Activated CD4-positive, alpha-beta T cell treated with anti-CD3 and anti-CD28 coated beads, Interleukin-2, amount 10 ng/mL, durations not matched to agents 7 days and 5 days (primary cell): ENCODE data around the gene SDCCAG8. TPM values are rescaled to one million over a fixed set of nuclear protein-coding genes. Genes with fewer than 3 reads are reported as not detected.
"Not testable (repeated sequence)": the region's sequence is repeated elsewhere in the genome, so short reads cannot be mapped to it uniquely, and the experiment has no call there.

ENCODE experiments used
- CTCF ChIA-PET: fragments of 350-600 bp; sonication (Branson Sonifier 250); formaldehyde crosslinking; loops from one replicate; lab custom pipeline; 2021; ENCODE audit warnings: antibody characterized with exemption; lab: Charles Lee
- POLR2A ChIA-PET: fragments of 350-600 bp; sonication (Branson Sonifier 250); formaldehyde crosslinking; loops from one replicate; lab custom pipeline; 2021; ENCODE audit warnings: antibody characterized with exemption; lab: Charles Lee
- DNase-seq: peaks from one replicate; pipeline ENCODE4 v3.0.0-alpha.2; 2020
- H3K27ac Mint-ChIP-seq: one replicate; pipeline ENCODE4 v1.8.0; 2021; ENCODE audit warnings: mild to moderate bottlenecking, moderate library complexity, mixed read lengths
- H3K27me3 Mint-ChIP-seq: one replicate; pipeline ENCODE4 v1.8.0; 2021; ENCODE audit warnings: mixed read lengths
- H3K36me3 Mint-ChIP-seq: one replicate; pipeline ENCODE4 v1.8.0; 2021; ENCODE audit warnings: low read depth, mixed read lengths
- H3K4me1 Mint-ChIP-seq: one replicate; pipeline ENCODE4 v1.8.0; 2021; ENCODE audit warnings: mixed read lengths
- H3K4me3 Mint-ChIP-seq: one replicate; pipeline ENCODE4 v1.8.0; 2021; ENCODE audit warnings: mild to moderate bottlenecking, moderate library complexity, mixed read lengths
- H3K9me3 Mint-ChIP-seq: one replicate; pipeline ENCODE4 v1.8.0; 2021; ENCODE audit warnings: mixed read lengths
- total RNA-seq, 2 experiments: library from RNA; stranded (reverse); gene quantifications; one replicate each; pipeline ENCODE4 v1.2.3, GENCODE V29; 2021

Gene SDCCAG8
- 10 to 100 TPM; 23.8 to 26.4 TPM for total RNA-seq

DNA sequence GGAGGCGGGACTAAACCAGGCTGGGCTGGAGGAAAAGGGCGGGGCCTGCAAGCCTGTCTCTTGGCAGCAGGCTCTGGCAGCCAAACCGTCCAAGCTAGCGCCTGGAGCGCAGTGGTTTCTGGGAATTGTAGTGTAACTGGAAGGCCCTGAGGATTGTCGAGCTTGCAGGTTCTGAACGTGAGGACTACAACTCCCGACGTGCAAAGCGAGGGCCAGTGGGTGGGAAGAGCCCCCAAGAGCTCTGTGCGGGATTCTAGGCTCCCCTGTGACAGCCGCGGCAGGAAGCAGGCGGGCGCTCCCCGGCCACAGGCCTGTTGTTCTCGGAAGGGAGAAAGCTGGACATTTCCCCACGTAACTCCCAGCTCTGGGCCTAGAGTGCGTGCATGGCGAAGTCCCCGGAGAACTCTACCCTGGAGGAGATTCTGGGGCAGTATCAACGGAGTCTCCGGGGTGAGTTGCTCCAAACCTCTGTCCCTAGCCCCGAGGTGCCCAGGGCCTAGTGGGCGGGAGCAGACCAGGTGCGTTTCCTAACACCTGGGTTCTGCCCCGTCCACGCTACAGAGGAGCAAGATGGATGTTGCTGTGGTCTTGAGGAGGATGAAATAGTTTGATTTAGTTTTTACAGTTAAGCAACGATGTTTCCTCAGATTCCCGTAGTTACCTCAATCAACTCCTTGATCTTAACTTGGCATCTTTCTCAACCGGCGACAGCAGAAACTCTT is at the start of gene SDCCAG8:
TSS of gene SDCCAG8 (plus strand) at position 251 of the 722 bp plus-strand sequence. CDS start at position 384, 133 bp downstream.
- peak; percentile 97 for DNase-seq

DNA sequence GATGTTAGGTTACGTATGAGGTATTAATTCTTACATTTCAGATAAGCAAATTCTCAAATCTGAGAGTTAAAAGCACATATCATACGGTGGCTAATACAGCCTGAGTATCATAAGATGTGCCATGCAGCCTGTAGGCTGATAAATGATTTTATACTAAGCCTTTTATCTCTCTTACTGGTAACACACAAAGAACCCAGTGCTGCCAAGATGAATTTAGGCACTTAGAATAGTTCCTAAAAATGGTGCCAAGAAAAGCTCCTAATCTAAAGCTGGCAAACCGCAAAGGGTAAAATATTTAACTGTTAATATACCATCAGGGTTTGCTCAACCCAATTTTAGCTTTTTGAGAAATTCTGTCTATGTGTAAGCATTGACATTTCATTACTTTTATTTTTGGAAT is 43.9 kb upstream of the SDCCAG8 start:
- H3K27me3 Mint-ChIP-seq, H3K36me3 Mint-ChIP-seq, POLR2A ChIA-PET, H3K4me1 Mint-ChIP-seq, H3K4me3 Mint-ChIP-seq, H3K27ac Mint-ChIP-seq, H3K9me3 Mint-ChIP-seq, CTCF ChIA-PET, DNase-seq: not testable (repeated sequence)

More for the DNA sequence above, at the start of gene SDCCAG8:
- H3K27me3 Mint-ChIP-seq = no peaks in the 10 kb centered on the region
- peaks cover 41% of the 10 kb centered on the region for H3K4me1 Mint-ChIP-seq
- ChIA-PET CTCF (interaction anchor here (1.1 to 2.0 kb wide), 3 partner anchors 9 to 19 kb away, joined by 5 to 9 read pairs (median 8); no protein-coding TSS in a partner anchor), POLR2A (interaction anchor here (0.6 to 1.2 kb wide), 5 partner anchors 9 to 1579 kb away, joined by 4 to 6 read pairs (median 5); partner anchors contain the start of gene COX20)
- peak within 1 kb of the TSS; percentile 98 for H3K27ac Mint-ChIP-seq
- H3K36me3 Mint-ChIP-seq = peaks cover 6% of the 10 kb centered on the region
- H3K4me3 Mint-ChIP-seq = peak within 1 kb of the TSS; percentile 88
- H3K9me3 Mint-ChIP-seq = no peaks in the 10 kb centered on the region

DNA sequence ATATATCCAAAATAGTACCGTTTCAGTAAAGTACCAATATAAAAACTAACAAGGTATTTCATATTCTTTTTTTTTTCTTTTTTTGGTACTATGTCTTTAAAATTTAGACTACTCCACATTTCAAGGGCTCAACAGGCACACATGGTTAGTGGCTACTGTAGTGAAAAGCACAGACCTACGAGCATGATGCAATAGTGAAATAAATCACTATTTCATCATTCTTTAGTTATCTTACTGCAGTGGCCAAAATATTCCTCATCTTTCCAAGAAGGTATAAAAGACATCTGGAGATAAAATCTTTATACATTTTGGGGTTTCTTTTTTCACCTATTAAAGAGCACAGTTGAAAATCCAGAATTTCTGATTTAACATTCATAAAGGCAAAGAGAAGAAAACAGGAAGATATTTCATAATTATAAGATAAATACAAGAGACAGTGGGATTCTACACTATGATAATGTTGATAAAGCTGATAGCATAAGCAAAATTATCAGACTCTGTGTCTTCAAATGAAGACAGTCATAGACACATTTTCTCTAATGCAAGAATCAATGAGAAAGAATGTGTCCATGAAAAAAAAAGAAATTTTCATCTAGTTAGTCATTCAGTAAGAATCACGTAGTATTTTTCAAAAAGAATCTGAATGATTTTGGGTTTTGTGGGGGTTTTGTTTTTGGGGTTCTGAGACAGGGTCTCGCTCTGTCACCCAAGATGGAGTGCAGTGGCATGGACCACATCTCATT is 42.6 kb upstream of the SDCCAG8 start:
- ChIA-PET CTCF (no interaction called here), POLR2A (no interaction called here)
- H3K27ac Mint-ChIP-seq = no peak overlapping the region
- no peak for DNase-seq
- H3K4me1 Mint-ChIP-seq = no peaks in the 10 kb centered on the region
- H3K4me3 Mint-ChIP-seq = no peak overlapping the region
- H3K27me3 Mint-ChIP-seq = no peaks in the 10 kb centered on the region
- H3K36me3 Mint-ChIP-seq = peaks cover 15% of the 10 kb centered on the region
- H3K9me3 Mint-ChIP-seq = no peaks in the 10 kb centered on the region

GRCh38 chr1:243215276-243215875 is 40.5 kb upstream of the SDCCAG8 start:
- H3K4me3 Mint-ChIP-seq, POLR2A ChIA-PET, H3K9me3 Mint-ChIP-seq, H3K4me1 Mint-ChIP-seq, H3K27me3 Mint-ChIP-seq, H3K27ac Mint-ChIP-seq, DNase-seq: not testable (repeated sequence)
- H3K36me3 Mint-ChIP-seq = peaks cover 24% of the 10 kb centered on the region
- CTCF ChIA-PET = interaction anchor here (0.6 kb wide), 1 partner anchor 1732 kb away, joined by 4 read pairs; no protein-coding TSS in a partner anchor

- POLR2A ChIA-PET = no interaction called here
- no peaks in the 10 kb centered on the region for H3K27me3 Mint-ChIP-seq
- peaks cover 36% of the 10 kb centered on the region for H3K36me3 Mint-ChIP-seq
- CTCF ChIA-PET = no interaction called here
- H3K4me1 Mint-ChIP-seq = no peaks in the 10 kb centered on the region
- DNase-seq = no peak
- H3K4me3 Mint-ChIP-seq = no peak overlapping the region
- no peak overlapping the region for H3K27ac Mint-ChIP-seq
- H3K9me3 Mint-ChIP-seq = peaks cover 2% of the 10 kb centered on the region
These were observed 39.1 kb upstream of the SDCCAG8 start for GRCh38 chr1:243216741-243217140.

DNA sequence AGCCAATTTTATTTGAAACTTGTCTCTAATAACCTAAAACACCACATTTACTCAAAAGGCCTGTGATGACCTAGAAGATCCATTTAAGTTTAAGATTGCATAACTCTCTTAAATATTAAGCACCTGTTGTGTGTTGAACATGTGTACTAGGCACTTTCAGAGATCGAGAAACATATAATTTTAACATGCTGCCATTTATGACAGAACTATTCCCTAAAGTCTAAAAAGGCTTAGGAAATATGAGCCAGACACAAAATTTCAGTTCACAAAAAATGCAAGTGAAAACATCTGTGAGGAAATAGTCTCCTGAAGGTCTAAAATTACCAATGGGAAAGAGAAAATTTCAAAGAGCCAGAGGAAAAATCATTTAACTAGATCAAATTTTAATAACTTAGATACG is 38.5 kb upstream of the SDCCAG8 start:
- H3K27ac Mint-ChIP-seq = no peak overlapping the region
- ChIA-PET CTCF (no interaction called here), POLR2A (no interaction called here)
- H3K4me1 Mint-ChIP-seq = no peaks in the 10 kb centered on the region
- H3K9me3 Mint-ChIP-seq = peaks cover 2% of the 10 kb centered on the region
- H3K4me3 Mint-ChIP-seq = no peak overlapping the region
- no peak for DNase-seq
- peaks cover 37% of the 10 kb centered on the region for H3K36me3 Mint-ChIP-seq
- no peaks in the 10 kb centered on the region for H3K27me3 Mint-ChIP-seq

DNA sequence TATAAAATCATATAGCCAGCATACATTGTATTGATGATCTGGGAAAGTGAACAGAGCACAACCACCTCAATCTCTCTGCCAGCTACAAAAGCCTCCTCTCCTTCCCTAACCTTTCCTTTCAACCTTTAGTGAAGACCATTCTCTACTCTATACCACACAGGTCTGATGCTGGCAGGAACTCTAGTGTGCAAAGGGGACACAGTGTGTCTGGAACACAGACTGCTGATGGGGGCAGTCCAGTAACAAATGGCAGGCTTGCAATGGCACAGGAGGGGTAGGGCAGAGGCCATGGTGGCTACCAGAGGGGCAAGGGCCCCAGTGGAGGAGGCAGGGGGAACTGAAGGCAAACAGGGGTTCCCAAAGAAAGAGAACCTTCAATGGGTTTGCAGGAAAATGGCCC is 37.8 kb upstream of the SDCCAG8 start:
- CTCF ChIA-PET = no interaction called here
- Mint-ChIP-seq H3K9me3 (peaks cover 2% of the 10 kb centered on the region), H3K36me3 (peaks cover 43% of the 10 kb centered on the region), H3K27ac (no peak overlapping the region), H3K4me1 (no peaks in the 10 kb centered on the region), H3K4me3 (no peak overlapping the region), H3K27me3 (no peaks in the 10 kb centered on the region)
- no peak for DNase-seq
- POLR2A ChIA-PET = no interaction called here

DNA sequence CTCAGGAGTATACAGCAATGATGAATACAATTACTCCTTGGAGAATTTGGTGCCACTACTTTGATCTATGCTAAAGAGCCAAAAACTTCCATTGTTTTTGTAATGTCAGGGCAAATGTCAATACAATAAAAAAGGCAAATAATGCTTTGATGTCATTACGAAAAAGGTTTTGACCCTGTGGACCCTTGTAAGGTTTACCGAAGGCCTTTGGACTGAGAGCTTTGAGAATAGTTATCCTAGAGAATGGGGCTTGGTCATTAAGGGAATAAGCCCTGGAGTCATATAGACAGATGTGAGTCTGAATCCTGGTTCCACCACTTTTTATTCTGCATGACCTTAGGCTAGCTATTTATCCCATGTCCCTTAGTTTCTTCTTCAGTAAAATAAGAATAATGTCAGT is 28.2 kb upstream of the SDCCAG8 start:
- Mint-ChIP-seq H3K36me3 (peaks cover 48% of the 10 kb centered on the region), H3K4me1 (peaks cover 6% of the 10 kb centered on the region), H3K4me3 (no peak overlapping the region), H3K27me3 (no peaks in the 10 kb centered on the region), H3K27ac (no peak overlapping the region), H3K9me3 (peaks cover 28% of the 10 kb centered on the region)
- no peak for DNase-seq
- CTCF ChIA-PET = interaction anchor here (1.2 kb wide), 1 partner anchor 38 kb away, joined by 3 read pairs; no protein-coding TSS in a partner anchor
- POLR2A ChIA-PET = no interaction called here

GRCh38 chr1:243229526-243229925 is 26.3 kb upstream of the SDCCAG8 start:
- POLR2A ChIA-PET = no interaction called here
- DNase-seq = no peak
- H3K4me1 Mint-ChIP-seq = peaks cover 6% of the 10 kb centered on the region
- CTCF ChIA-PET = no interaction called here
- H3K4me3 Mint-ChIP-seq = no peak overlapping the region
- H3K9me3 Mint-ChIP-seq = peaks cover 39% of the 10 kb centered on the region
- H3K27ac Mint-ChIP-seq = no peak overlapping the region
- no peaks in the 10 kb centered on the region for H3K27me3 Mint-ChIP-seq
- peaks cover 43% of the 10 kb centered on the region for H3K36me3 Mint-ChIP-seq

DNA sequence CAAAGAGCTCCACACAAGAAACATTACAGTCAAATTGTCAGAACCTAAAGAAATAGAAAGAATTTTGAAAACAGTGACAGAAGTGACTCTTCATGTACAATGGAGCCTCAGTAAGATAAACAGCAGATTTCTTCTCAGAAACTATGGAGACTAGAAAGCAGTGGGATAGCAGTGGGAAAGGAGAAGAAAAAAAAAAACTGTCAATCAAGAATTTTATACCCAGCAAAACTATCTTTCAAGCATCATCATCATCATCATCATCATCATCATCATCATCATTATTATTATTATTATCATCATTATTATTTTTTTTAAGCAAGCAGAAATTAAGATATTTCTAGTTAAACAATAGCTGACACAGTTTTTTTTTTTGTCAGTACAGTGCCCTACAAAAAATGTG is 24.9 kb upstream of the SDCCAG8 start:
- H3K27me3 Mint-ChIP-seq = no peaks in the 10 kb centered on the region
- H3K36me3 Mint-ChIP-seq = peaks cover 48% of the 10 kb centered on the region
- ChIA-PET POLR2A (interaction anchor here (0.7 kb wide), 1 partner anchor 43 kb away, joined by 4 read pairs; no protein-coding TSS in a partner anchor), CTCF (interaction anchor here (0.9 to 1.3 kb wide), 2 partner anchors 9 kb away, joined by 3 read pairs; no protein-coding TSS in a partner anchor)
- H3K4me3 Mint-ChIP-seq = no peak overlapping the region
- peaks cover 6% of the 10 kb centered on the region for H3K4me1 Mint-ChIP-seq
- H3K9me3 Mint-ChIP-seq = peaks cover 44% of the 10 kb centered on the region
- no peak for DNase-seq
- H3K27ac Mint-ChIP-seq = no peak overlapping the region

DNA sequence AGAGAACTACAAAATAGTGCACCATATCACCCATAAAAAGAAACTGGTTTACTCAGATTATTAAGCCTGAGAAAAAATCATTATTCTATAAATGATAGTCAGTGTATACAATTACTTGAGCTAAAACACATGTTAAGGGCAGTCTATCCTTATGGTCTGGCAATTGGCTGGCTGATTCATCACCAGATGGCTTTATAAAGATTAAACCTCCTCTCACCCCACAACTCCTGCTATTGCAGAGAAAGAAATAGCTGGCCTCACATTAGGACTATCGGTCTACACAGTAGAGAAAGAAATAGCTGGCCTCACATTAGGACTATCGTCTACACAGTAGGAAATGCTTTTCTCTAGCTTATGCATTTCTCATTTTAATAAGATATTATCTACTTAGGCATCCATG is 21.9 kb upstream of the SDCCAG8 start:
- H3K36me3 Mint-ChIP-seq = peaks cover 50% of the 10 kb centered on the region
- H3K9me3 Mint-ChIP-seq = peaks cover 41% of the 10 kb centered on the region
- H3K27me3 Mint-ChIP-seq = no peaks in the 10 kb centered on the region
- H3K4me1 Mint-ChIP-seq = peaks cover 7% of the 10 kb centered on the region
- DNase-seq = no peak
- ChIA-PET CTCF (interaction anchor here (0.7 kb wide), 2 partner anchors 10 kb away, joined by 4 to 5 read pairs; no protein-coding TSS in a partner anchor), POLR2A (no interaction called here)
- H3K4me3 Mint-ChIP-seq = no peak overlapping the region
- H3K27ac Mint-ChIP-seq = no peak overlapping the region

- POLR2A ChIA-PET = no interaction called here
- CTCF ChIA-PET = interaction anchor here (0.6 kb wide), 1 partner anchor 558 kb away, joined by 4 read pairs; no protein-coding TSS in a partner anchor
- peaks cover 44% of the 10 kb centered on the region for H3K36me3 Mint-ChIP-seq
These were observed 20.7 kb upstream of the SDCCAG8 start for GRCh38 chr1:243234978-243235647.

More at GRCh38 chr1:243234978-243235647, 20.7 kb upstream of the SDCCAG8 start:
- H3K9me3 Mint-ChIP-seq = peaks cover 35% of the 10 kb centered on the region
- no peak overlapping the region for H3K27ac Mint-ChIP-seq
- H3K27me3 Mint-ChIP-seq = no peaks in the 10 kb centered on the region
- H3K4me3 Mint-ChIP-seq = no peak overlapping the region
- peaks cover 3% of the 10 kb centered on the region for H3K4me1 Mint-ChIP-seq
- DNase-seq = no peak
